Liver (tissue), 9 donors: ENCODE data around the gene MISP. TPM values are rescaled to one million over a fixed set of nuclear protein-coding genes. Genes with fewer than 3 reads are reported as not detected.

ENCODE experiments used
- DNase-seq: peaks from one replicate; pipeline ENCODE4 v3.0.0-alpha.2; 2017; ENCODE audit warnings: low spot score
- H3K27ac ChIP-seq, 2 donors: one replicate each; pipeline ENCODE4 v1.7.0; 2013; ENCODE audit warnings: inconsistent platforms in 2 of 2, low read length in 2 of 2, control low read depth in 1 of 2, low read depth in 1 of 2, mild to moderate bottlenecking in 1 of 2
- H3K27me3 ChIP-seq, 4 donors: one replicate each; pipeline versions ENCODE4 v1.6.1 to v1.7.0; 2013; ENCODE audit warnings: low read length in 3 of 4, inconsistent platforms in 1 of 4, mild to moderate bottlenecking in 1 of 4, moderate library complexity in 1 of 4; ENCODE audit not compliant: control insufficient read depth in 4 of 4, insufficient read depth in 4 of 4
- H3K36me3 ChIP-seq, 4 donors: one replicate each; pipeline versions ENCODE4 v1.6.1 to v1.7.0; 2013; ENCODE audit warnings: low read length in 3 of 4, mild to moderate bottlenecking in 3 of 4, low read depth in 1 of 4, moderate library complexity in 1 of 4; ENCODE audit not compliant: control insufficient read depth in 4 of 4, insufficient read depth in 3 of 4
- H3K4me1 ChIP-seq, 4 donors: one replicate each; pipeline versions ENCODE4 v1.6.1 to v1.7.0; 2013; ENCODE audit warnings: low read length in 3 of 4, mild to moderate bottlenecking in 3 of 4, moderate library complexity in 1 of 4; ENCODE audit not compliant: control insufficient read depth in 4 of 4, insufficient read depth in 4 of 4
- H3K4me3 ChIP-seq, 3 donors: one replicate each; pipeline versions ENCODE4 v1.6.1 to v1.7.0; 2013; ENCODE audit warnings: low read length in 3 of 3, control low read depth in 1 of 3, low read depth in 1 of 3, mild to moderate bottlenecking in 1 of 3
- H3K9ac ChIP-seq, 2 donors: one replicate each; pipeline ENCODE4 v1.7.0; 2013; ENCODE audit warnings: low read length in 2 of 2, mild to moderate bottlenecking in 2 of 2, moderate library complexity in 2 of 2, control low read depth in 1 of 2, low read depth in 1 of 2
- H3K9me3 ChIP-seq, 4 donors: one replicate each; pipeline versions ENCODE4 v1.6.1 to v1.7.0; 2013; ENCODE audit warnings: low read length in 3 of 4; ENCODE audit not compliant: control insufficient read depth in 4 of 4
- EGR1 ChIP-seq, 2 donors: IDR thresholded peaks; 2 replicates each; pipeline ENCODE4 v1.6.1; 2016 to 2018; ENCODE audit warnings: antibody characterized with exemption in 2 of 2, low read depth in 2 of 2
- FOXA1 ChIP-seq: IDR thresholded peaks from 2 replicates; pipeline ENCODE4 v1.6.1; 2016; ENCODE audit warnings: antibody characterized with exemption
- FOXA2 ChIP-seq: IDR thresholded peaks from 2 replicates; pipeline ENCODE4 v1.6.1; 2016; ENCODE audit warnings: antibody characterized with exemption
- GABPA ChIP-seq, 2 donors: IDR thresholded peaks in 1 of 2; conservative IDR thresholded peaks in 1 of 2; 2 replicates each; pipeline ENCODE4 v1.6.1; 2016; ENCODE audit warnings: antibody characterized with exemption in 2 of 2, mild to moderate bottlenecking in 1 of 2, moderate library complexity in 1 of 2
- HNF4A ChIP-seq, 2 donors: conservative IDR thresholded peaks; 2 replicates each; pipeline ENCODE4 v1.6.1; 2016; ENCODE audit warnings: antibody characterized with exemption in 2 of 2, mild to moderate bottlenecking in 2 of 2
- HNF4G ChIP-seq: IDR thresholded peaks from 2 replicates; pipeline ENCODE4 v1.6.1; 2016; ENCODE audit warnings: antibody characterized with exemption
- JUND ChIP-seq, 2 donors: IDR thresholded peaks; 2 replicates each; pipeline ENCODE4 v1.6.1; 2016; ENCODE audit warnings: antibody characterized with exemption in 2 of 2
- NR2F2 ChIP-seq: IDR thresholded peaks from 2 replicates; pipeline ENCODE4 v1.6.1; 2016; ENCODE audit warnings: antibody characterized with exemption
- RAD21 ChIP-seq, 2 donors: IDR thresholded peaks; 2 replicates each; pipeline ENCODE4 v1.6.1; 2016; ENCODE audit warnings: antibody characterized with exemption in 2 of 2, mild to moderate bottlenecking in 2 of 2
- RXRA ChIP-seq, 2 donors: IDR thresholded peaks; 2 replicates each; pipeline ENCODE4 v1.6.1; 2017 to 2018; ENCODE audit warnings: antibody characterized with exemption in 2 of 2, mild to moderate bottlenecking in 1 of 2
- SP1 ChIP-seq: IDR thresholded peaks from 2 replicates; pipeline ENCODE4 v1.6.1; 2018; ENCODE audit warnings: antibody characterized with exemption, mild to moderate bottlenecking
- YY1 ChIP-seq: IDR thresholded peaks from 2 replicates; pipeline ENCODE4 v1.6.1; 2016; ENCODE audit warnings: antibody characterized with exemption, mild to moderate bottlenecking
- WGBS: extraction: QIAGEN DNeasy Blood & Tissue Kit; methylation state at CpG from one replicate; pipeline ENCODE4 v1.1.7; 2013; 5-methylcytosine and 5-hydroxymethylcytosine counted together
- polyA plus RNA-seq, 2 donors: library from polyadenylated mRNA; stranded (reverse) in 1 of 2; unstranded in 1 of 2; fragments of 200-250 nt in 1 of 2; fragments of >200 nt in 1 of 2; fragmentation: Nextera tagmentation in 1 of 2; extraction: Ambion mirVana in 1 of 2; gene quantifications; one replicate each; pipeline versions ENCODE4 v1.2.1 to v1.2.3, GENCODE V29; 2013 to 2015
- total RNA-seq, 2 donors: library from RNA; depleted of rRNA; stranded (reverse); fragments of >200 nt; gene quantifications; one replicate each; pipeline ENCODE4 v1.2.3, GENCODE V29; 2014
- TF ChIP-seq, protein P1 (sequence below): IDR thresholded peaks from 2 replicates; pipeline ENCODE4 v1.6.1; 2016; ENCODE audit warnings: antibody characterized with exemption
- TF ChIP-seq, protein P2 (sequence below): fragments of 150-350 bp; IDR thresholded peaks from 2 replicates; pipeline ENCODE4 v1.5.1; 2017; ENCODE audit warnings: improper control_type of control experiment, low read depth, low read length; ENCODE audit not compliant: missing input control
- TF ChIP-seq, protein P3 (sequence below): IDR thresholded peaks from 2 replicates; pipeline ENCODE4 v1.6.1; 2016; ENCODE audit warnings: antibody characterized with exemption
- TF ChIP-seq, protein P4 (sequence below): IDR thresholded peaks from 2 replicates; pipeline ENCODE4 v1.6.1; 2016; ENCODE audit warnings: antibody characterized with exemption
- TF ChIP-seq, protein P5 (sequence below): IDR thresholded peaks from 2 replicates; pipeline ENCODE4 v1.6.1; 2016; ENCODE audit warnings: antibody characterized with exemption, mild to moderate bottlenecking
- donor health status: healthy.
- donor health status: healthy.
- donor health status: healthy.
- donor health status: healthy.
- donor health status: healthy.

The MISP gene
- total and polyA plus RNA-seq, 4 donors: 0.05 to 0.08 TPM; not detected in 2

DNA sequence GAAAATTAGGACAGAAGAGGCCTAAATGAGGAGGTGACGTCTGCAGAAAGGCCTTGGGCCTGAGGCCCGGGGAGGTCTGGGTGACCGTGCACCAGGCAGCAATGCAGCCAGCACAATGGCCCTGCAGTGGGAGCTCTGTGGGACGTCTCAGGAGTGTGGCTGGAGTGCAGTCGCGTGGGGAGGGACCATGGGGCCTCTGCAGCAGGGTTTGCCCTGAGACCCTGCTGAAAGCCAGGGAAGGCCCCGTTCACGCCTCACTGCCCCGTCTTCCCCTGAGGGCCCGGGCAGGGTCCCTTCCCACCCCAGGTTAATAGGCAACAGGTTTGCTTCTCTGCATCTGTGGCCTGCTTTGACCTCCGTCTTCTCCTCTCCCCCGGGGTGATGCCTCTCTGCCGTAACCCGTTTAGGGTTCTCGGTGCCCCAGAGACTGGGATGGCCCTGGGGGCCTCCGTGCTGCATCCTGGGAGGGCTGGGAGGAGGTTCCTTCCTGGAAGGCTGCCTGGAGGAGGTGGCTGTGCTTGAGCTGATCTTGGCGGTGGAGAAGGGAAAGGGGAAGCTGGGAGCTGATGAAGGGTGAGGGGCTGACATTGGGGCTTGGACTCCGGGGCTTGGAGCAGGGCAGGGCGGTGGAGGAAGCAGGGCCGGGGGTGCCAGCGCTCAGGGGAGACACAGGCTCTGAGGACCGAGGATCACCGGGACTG lies 32.5 kb upstream of the MISP start:
- H3K9me3 ChIP-seq: no peaks in the 10 kb centered on the region
- no peaks in the 10 kb centered on the region for H3K36me3 ChIP-seq
- no peak overlapping the region for H3K27ac ChIP-seq
- H3K9ac ChIP-seq: no peak overlapping the region
- TF ChIP-seq, protein P1, sequence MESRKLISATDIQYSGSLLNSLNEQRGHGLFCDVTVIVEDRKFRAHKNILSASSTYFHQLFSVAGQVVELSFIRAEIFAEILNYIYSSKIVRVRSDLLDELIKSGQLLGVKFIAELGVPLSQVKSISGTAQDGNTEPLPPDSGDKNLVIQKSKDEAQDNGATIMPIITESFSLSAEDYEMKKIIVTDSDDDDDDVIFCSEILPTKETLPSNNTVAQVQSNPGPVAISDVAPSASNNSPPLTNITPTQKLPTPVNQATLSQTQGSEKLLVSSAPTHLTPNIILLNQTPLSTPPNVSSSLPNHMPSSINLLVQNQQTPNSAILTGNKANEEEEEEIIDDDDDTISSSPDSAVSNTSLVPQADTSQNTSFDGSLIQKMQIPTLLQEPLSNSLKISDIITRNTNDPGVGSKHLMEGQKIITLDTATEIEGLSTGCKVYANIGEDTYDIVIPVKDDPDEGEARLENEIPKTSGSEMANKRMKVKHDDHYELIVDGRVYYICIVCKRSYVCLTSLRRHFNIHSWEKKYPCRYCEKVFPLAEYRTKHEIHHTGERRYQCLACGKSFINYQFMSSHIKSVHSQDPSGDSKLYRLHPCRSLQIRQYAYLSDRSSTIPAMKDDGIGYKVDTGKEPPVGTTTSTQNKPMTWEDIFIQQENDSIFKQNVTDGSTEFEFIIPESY: no peak
- TF ChIP-seq FOXA1 (no peak), RAD21 (IDR thresholded peaks at IDR 0.05) (no peak), SP1 (no peak), GABPA (IDR thresholded peaks at IDR 0.05 in 1 of 2, conservative IDR thresholded peaks at IDR 0.05 in 1 of 2) (no peak), JUND (IDR thresholded peaks at IDR 0.05) (no peak), FOXA2 (no peak), HNF4G (no peak), HNF4A (conservative IDR thresholded peaks at IDR 0.05) (no peak), EGR1 (IDR thresholded peaks at IDR 0.05; ENCODE audit: low read depth in 2 of 2) (no peak), YY1 (no peak), NR2F2 (no peak)
- TF ChIP-seq, protein P2, sequence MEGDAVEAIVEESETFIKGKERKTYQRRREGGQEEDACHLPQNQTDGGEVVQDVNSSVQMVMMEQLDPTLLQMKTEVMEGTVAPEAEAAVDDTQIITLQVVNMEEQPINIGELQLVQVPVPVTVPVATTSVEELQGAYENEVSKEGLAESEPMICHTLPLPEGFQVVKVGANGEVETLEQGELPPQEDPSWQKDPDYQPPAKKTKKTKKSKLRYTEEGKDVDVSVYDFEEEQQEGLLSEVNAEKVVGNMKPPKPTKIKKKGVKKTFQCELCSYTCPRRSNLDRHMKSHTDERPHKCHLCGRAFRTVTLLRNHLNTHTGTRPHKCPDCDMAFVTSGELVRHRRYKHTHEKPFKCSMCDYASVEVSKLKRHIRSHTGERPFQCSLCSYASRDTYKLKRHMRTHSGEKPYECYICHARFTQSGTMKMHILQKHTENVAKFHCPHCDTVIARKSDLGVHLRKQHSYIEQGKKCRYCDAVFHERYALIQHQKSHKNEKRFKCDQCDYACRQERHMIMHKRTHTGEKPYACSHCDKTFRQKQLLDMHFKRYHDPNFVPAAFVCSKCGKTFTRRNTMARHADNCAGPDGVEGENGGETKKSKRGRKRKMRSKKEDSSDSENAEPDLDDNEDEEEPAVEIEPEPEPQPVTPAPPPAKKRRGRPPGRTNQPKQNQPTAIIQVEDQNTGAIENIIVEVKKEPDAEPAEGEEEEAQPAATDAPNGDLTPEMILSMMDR: no peak
- TF ChIP-seq, protein P3, sequence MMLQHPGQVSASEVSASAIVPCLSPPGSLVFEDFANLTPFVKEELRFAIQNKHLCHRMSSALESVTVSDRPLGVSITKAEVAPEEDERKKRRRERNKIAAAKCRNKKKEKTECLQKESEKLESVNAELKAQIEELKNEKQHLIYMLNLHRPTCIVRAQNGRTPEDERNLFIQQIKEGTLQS: no peak
- TF ChIP-seq, protein P4, sequence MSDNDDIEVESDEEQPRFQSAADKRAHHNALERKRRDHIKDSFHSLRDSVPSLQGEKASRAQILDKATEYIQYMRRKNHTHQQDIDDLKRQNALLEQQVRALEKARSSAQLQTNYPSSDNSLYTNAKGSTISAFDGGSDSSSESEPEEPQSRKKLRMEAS: no peak
- WGBS: 55% methylated on average over 23 of the region's 23 CpGs
- peaks cover 0 to 3% (median 1%) of the 10 kb centered on the region in 4 donors for H3K27me3 ChIP-seq
- no peak overlapping the region for H3K4me3 ChIP-seq
- H3K4me1 ChIP-seq: peaks cover 0 to 7% (median 3%) of the 10 kb centered on the region in 4 donors
- no peak for DNase-seq

DNA sequence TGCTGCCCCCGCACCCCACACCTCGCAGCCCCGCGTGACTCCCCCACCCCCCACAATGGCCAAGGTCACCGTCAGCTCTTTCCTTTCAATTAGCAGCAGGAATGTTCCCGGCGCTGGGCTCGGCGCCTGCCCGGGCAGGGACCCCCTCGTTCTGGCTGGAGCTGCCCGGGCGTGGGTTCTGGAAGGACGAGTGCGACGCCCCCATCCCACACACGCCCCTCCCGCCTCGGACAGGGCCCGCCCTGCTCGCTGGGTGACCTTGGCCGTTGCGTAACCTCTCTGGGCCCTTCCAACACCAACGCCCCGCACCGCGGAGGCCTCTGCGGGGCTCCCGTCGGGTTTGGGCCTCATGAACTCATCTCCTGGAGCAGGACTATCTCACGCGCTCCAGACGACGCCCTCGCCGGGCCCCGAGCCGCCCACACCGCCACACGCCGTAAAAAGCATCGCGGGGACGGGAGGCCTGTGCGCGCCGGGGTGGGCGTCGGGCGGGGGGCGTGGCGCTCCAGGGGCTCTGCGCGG lies 31.9 kb upstream of the MISP start:
- Histone ChIP-seq H3K9ac (no peak overlapping the region), H3K4me3 (no peak overlapping the region), H3K36me3 (no peaks in the 10 kb centered on the region), H3K27ac (no peak overlapping the region), H3K27me3 (peaks cover 0 to 3% (median 1%) of the 10 kb centered on the region in 4 donors), H3K4me1 (peaks cover 0 to 7% (median 3%) of the 10 kb centered on the region in 4 donors), H3K9me3 (no peaks in the 10 kb centered on the region)
- TF ChIP-seq, protein P5, sequence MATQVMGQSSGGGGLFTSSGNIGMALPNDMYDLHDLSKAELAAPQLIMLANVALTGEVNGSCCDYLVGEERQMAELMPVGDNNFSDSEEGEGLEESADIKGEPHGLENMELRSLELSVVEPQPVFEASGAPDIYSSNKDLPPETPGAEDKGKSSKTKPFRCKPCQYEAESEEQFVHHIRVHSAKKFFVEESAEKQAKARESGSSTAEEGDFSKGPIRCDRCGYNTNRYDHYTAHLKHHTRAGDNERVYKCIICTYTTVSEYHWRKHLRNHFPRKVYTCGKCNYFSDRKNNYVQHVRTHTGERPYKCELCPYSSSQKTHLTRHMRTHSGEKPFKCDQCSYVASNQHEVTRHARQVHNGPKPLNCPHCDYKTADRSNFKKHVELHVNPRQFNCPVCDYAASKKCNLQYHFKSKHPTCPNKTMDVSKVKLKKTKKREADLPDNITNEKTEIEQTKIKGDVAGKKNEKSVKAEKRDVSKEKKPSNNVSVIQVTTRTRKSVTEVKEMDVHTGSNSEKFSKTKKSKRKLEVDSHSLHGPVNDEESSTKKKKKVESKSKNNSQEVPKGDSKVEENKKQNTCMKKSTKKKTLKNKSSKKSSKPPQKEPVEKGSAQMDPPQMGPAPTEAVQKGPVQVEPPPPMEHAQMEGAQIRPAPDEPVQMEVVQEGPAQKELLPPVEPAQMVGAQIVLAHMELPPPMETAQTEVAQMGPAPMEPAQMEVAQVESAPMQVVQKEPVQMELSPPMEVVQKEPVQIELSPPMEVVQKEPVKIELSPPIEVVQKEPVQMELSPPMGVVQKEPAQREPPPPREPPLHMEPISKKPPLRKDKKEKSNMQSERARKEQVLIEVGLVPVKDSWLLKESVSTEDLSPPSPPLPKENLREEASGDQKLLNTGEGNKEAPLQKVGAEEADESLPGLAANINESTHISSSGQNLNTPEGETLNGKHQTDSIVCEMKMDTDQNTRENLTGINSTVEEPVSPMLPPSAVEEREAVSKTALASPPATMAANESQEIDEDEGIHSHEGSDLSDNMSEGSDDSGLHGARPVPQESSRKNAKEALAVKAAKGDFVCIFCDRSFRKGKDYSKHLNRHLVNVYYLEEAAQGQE: no peak
- peak in 1 of 2 donors; percentile 16 for TF ChIP-seq RXRA (IDR thresholded peaks at IDR 0.05)
- WGBS: 18% methylated on average over 54 of the region's 54 CpGs
- no peak for DNase-seq
